CD4-positive, alpha-beta T cell treated with Interleukin-17A for 1 hour (primary cell): ENCODE data around the gene JAK2.
"Not testable (repeated sequence)": the region's sequence is repeated elsewhere in the genome, so short reads cannot be mapped to it uniquely, and the experiment has no call there.

Experiments
- DNase-seq: peaks from one replicate; pipeline ENCODE4 v3.0.0-alpha.2; 2020

JAK2 gene

DNA sequence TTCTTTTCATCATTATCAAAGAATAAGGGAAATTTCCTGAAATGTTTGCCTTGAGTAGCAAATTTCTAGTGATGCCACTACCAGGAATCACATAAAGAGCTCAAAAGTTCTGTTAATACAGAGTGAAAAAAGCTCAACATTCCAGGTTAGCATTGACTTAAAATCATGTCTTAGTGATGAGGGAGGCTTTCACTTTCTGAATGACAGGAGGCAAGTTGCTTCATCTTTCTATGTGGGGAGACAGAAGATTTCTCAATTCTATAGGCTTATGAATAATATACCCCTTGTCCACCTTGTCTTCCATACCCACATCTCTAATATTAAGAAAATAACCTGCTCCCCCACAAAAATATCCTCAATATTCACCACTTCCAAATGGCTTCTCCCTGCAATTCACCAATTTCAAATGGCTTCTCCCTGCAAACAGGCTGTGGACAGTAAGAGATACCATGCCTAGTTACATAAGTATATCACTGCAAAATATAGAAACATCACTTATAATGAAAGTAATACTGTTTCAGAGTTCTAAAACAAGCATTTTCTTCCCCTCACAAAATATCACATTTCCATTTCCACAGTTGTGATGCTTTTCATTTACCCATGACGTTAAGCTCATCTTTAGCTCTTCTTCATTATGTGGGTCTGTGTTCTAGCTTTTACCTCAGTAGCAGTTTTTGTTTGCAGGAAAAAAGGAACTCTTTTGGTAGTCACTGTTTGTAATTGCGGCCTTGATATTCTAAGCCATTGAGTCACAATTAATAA is 2.2 kb upstream of the JAK2 start:
- no peak for DNase-seq

DNA sequence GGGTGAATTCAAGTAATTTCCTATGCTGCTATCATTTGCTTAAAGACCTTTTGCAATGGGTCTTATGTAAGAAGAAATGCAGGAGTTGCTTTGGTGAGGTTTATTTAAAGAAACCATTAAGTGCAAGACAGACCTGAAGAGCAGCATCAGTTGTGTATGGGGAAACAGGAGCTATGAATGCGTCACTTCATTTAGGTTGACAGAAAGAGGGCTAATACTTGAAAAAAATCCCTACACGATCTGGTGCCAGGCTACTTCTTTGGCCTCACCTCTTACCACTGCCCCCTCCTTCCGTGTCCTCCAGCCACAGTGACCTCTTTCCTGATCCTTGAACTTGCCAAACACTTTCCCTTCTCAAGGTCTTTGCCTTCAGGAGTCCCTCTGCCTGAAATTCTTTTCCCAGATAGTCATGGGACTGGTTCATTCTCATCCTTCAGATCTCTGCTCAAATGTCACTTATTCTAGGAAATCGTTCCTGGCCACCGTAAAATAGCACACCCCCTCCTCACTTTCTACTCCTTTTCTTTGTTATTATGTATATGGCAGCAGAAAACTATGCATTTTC is 1.4 kb upstream of the JAK2 start:
- no peak for DNase-seq

DNA sequence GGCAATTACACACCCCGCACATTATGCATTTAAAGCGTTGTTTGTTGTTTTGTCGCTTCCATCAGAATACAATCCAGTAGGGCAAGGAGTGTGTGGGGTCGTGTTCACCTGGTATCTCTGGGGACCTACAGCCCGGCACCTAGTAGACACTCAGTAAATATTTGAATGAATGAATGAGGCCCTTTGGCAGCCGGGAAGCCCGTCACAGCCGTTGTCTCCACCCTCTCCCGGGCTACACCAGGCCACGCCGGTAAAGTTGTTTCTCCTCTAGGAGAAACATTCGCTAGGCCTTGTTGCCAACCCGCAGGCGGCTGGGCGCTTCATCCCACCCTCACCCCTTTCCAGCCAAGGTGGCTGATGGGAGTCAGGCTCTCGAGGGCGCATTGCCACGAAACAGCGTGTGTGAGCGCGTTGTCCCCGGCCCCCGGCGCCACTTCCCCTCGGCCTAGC is 876 bp upstream of the JAK2 start:
- DNase-seq = no peak

DNA sequence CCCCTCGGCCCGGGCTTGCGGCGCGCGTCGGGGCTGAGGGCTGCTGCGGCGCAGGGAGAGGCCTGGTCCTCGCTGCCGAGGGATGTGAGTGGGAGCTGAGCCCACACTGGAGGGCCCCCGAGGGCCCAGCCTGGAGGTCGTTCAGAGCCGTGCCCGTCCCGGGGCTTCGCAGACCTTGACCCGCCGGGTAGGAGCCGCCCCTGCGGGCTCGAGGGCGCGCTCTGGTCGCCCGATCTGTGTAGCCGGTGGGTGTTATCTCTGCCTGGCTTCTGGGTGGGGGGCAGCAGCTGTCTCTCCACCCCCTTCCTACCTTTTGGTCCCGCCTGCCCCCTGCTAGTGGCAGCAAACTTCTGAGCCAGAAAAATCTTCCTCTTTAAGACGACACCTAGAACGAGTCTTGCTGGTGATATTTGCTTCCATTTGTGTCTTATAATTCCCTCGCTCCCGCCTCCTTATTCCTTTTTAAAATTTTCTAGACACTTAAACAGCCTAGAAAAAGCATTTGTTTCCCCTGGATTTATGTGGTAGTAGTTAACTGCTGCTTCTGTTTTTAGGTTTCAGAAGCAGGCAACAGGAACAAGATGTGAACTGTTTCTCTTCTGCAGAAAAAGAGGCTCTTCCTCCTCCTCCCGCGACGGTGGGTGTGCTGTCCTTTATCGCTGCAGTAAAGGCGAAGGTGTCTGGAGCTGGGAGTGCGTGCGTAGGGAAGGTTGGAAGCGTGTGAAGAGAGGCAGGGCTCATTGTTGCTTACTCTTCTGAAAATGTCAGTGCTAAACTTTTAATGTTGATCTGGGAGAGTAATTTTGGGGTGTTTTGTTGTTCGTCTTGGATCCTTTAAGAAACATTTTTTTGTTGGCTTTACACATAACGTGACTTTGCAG is 554 bp downstream of the JAK2 start:
- peak; percentile 30 for DNase-seq

DNA sequence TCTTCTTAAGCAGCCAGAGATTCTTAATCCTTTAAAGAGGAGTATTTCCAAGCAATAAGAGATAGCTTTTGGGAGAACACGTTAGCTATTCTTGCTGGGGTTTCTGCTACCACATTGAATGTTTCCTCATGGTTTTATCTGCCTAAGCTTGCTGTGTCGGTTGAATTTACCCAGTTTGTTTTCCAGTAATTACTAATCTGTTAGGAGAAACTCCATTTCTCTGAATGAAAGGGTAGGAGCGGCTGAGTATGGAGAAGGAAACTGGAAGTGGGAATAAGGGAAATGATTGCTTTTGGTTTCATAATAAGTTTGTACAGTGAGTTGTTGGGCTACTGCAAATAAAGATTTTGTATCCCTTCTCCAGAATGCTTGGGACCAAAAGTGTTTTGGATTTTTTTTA is 1.2 kb downstream of the JAK2 start:
- no peak for DNase-seq

DNA sequence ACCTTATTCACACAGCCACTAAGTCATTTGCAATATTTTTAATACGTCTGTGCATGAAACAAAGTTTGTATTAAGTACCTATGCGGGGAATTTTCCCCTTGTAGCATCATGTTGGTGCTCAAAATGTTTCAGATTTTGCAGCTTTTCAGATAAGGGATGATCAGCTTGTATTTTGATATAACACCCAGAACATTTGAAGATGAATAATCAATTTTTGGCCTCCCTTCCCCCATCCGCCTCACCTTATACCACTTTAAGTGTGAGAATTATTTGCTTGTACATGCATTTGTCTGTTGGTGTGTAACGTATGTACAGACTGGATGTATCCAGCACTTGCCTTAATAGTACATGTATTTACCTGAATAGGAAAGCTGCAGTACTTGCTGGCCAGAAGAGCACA is 1.7 kb downstream of the JAK2 start:
- DNase-seq = no peak

DNA sequence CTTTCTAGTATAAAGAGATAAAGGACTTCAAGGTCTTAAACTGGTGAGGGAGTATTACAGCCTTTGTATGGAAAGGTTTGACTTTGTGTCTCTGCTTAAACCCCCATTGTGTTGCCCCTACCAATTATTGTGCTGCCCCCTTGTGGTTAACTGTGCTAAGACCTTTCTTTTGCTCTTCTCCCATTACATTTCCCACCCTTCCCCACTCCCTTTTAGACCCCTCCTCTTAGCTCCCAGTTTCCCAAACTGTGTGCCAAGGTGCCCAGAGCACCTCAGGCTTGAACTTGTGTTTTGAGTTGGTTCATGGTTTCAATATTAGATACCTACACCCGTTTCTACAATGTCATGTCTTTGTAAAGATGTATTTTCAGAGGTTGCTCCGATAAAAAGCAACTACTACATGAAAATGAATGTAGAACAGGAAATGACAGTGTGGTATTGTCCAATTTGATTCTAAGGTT is 2.9 kb downstream of the JAK2 start:
- DNase-seq = peak; percentile 78

DNA sequence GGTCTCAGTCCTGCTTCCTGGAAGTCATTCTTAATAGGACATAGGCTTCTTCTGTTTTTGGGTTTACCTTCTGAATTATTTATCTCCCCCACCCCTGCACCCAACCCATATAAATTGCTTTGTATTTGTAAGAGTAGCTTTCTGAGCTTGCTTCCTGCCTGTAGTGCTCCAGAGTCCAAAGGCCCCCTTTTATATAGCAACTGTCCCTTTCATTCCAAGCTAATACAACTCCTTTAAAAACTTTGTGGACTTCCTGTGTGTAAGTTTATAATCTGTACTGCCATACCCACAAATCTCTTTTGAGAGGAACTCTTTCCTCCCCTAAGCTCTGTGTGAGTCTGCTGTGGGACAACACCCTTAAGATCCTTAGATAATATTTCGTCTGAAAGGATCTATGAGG is 7.8 kb downstream of the JAK2 start:
- no peak for DNase-seq

DNA sequence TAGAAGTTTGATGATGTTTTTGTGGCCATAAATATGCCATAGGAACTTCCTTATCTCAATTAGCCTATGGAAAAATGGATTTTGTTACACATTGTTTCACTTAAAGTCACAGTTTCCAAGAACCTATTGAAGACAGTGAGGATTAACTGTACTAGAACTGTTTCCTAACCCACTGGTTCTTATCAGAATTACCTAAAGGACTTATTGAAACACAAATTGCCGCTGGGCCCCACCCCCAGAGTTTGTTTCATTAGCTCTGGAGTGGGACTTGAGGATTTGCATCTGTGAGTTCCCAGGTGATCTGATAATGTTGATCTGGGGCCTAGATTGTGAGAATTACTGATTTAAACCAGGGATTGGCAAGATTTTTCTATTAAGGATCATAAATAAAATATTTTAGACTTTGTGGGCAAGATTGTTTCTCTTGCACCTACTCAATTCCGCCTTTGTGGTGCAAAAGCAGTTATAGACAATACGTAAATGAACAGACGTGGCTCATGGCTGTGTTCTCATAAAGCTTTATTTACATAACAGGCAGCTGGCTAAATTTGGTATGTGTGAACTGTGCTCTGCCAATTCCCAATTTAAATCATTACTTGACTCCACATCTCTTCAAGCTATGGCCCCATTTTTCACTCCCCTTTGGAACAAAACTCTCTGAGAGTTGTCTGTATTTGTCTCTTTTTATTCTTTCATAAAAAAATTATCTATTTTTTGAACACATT is 9.3 kb downstream of the JAK2 start:
- no peak for DNase-seq

DNA sequence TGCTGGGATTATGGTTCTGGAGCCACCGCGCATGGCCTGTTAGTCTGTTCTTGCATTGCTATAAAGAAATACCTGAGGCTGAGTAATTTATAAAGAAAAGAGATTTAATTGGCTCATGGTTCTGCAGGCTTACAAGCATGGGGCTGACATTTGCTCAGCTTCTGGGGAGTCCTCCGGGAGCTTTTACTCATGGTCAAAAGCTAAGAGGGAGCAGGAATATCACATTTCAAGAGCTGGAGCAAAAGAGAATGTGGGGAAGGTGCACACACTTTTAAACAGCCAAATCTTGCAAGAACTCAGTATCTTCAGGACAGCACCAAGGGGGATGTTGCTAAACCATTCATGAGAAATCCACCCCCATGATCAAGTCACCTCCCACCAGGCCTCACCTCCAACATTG is 12.1 kb downstream of the JAK2 start:
- DNase-seq = no peak

DNA sequence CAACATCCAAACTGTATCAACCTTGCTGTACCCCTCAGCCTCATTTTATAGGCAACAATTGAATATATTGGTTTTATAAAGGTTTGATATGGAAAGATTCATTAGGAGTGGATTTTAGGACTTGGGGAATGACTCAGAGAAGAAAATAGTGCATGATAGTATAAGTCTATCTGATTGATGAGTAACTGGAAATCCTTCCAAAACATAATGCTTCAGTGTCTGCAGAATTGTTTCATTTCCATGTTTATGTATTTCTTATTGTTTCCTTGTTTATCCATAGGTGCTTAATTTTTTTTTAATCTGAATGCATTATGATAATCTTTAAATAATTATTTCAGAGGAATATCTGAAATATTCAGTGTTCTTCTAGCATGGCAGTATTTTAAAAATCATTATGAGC is 12.6 kb downstream of the JAK2 start:
- DNase-seq = no peak

DNA sequence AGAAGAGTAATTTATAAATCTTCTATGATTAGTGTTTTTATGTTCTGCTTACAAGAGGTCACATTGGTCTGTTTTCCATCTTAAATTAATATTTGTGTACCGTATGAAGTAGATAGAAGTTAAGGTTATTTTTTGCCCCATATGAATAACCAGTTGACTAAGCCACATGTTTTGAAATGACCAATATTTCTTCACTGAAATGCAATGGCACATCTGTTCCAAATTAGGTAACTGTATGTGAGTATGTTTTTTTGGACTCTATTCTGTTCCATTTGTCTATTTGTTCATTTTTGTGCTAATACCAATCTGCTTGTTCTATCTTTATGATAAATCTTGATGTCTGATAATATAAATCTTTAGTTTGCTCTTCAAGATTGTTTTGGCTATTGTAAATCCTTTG is 17.7 kb downstream of the JAK2 start:
- DNase-seq = no peak

DNA sequence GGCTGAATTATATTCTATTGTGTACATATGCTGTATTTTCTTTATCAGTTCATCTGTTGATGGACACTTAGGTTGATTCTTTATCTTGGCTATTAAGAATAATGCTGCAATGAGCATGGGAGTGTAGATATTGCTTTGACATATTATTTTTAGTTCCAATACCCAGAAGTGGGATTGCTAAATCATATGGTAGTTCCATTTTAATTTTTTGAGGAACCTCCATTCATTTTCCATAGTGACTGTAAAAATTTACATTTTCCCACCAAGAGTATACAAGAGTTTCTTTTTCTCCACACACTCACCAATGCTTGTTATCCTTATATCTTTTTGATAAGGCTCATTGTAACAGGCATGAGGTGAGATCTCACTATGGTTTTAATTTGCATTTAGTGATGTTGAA is 19.4 kb downstream of the JAK2 start:
- DNase-seq = no peak

DNA sequence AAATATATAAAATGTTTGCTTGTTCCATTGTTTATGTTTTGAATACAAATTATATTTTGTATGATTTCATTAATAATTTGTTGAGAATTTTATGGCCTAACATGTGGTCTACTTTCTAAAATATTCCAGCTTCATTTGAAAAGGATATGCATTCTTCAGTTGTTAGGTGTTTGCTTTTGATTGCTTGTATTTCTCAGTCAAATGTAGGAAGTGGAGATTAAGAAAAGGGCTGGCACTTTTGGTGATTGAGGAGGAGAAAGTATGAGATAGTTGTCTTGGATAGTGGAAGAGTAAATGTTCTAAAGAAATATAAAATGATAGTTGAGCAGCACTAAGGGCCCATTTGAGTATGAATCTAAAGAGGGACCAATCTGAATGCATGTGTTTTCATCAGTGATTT is 23.1 kb downstream of the JAK2 start:
- no peak for DNase-seq

DNA sequence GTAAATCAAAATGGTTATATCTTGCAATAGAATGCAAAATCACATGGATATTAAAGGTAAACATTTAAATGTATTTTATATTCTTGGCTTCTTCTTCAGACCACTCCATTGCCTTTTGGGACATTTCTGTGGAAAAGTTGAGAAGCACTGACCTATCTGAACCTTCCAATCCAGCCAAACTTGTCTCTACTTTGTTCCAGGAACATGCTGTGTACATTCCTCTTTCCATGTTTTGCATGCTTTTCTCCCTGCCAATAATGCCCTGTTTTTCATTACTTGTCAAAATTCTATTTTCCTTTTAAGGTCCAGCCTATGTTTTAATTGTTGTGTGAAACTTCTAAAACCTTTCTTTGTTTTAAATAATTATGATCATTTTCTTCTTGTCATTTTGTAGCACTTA is 28.3 kb downstream of the JAK2 start:
- DNase-seq = no peak

DNA sequence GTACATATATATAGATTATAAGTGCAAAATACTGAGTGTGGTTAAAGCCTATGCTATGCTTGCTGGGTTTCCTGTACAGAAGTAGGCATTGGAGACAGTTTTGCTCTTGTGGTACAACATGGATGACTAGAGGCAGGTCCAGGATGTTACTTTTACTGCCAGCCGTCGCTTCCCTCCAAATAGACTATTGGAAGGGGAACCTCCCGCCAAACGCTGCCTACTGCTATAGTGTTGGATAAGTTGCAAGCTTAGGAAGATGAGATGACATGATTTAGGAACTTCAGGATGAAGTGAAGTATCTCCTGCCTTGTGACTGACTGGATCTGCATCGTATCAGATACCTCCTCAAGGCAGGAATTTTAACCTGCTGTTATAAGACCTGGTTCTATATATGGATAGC is 30.9 kb downstream of the JAK2 start:
- DNase-seq = no peak

DNA sequence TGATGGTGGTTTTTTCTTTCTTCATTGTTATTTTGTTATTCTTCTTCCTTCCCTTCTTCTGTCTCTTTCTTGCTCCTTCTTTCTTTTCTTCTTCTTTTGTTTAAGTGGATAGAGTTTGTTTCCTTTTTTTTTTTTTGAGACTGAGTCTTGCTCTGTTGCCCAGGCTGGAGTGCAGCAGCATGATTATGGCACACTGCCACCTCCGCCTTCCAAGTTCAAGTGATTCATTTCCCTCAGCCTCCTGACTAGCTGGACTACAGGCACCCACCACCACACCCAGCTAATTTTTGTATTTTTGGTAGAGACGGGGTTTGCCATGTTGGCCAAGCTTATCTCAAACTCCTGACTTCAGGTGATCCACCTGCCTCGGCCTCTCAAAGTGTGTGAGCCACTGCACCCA is 40.3 kb downstream of the JAK2 start:
- no peak for DNase-seq

DNA sequence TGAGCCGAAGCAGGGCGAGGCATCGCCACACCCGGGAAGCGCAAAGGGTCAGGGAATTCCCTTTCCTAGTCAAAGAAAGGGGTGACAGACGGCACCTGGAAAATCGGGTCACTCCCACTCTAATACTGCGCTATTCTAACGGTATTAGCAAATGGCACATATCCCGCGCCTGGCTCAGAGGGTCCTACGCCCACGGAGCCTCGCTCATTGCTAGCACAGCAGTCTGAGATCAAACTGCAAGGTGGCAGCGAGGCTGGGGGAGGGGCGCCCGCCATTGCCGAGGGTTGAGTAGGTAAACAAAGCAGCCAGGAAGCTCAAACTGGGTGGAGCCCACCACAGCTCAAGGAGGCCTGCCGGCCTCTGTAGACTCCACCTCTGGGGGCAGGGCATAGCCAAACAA is 46.9 kb downstream of the JAK2 start:
- not testable (repeated sequence) for DNase-seq

DNA sequence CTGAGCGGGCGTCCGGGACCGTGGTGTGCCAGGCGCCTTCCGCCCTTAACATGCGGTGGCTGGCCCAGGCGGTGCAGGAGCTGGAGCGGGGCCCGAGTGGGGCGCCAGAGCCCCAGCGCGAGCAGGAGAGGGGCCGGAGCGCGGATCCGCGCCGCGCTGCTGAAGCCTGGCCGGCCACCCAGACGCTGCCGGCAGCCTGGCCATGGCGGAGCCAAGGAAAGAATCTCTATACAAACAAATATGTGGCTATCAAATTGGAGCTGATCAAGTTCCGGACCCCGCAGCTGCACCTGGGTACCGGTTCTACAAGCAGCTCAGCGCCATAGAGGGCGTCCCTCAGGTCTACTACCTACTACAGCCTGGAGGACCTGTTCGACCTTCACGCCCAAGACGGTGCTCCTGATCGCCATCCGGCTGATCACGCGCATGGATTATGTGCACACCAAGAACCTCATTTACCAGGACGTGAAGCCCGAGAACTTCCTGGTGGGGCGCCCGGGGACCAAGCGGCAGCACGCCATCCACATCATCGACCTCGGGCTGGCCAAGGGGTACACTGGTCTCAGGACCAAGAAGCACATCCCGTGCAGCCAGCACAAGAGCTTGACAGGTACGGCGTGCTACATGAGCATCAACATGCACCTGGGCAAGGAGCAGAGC is 55.8 kb downstream of the JAK2 start:
- no peak for DNase-seq

DNA sequence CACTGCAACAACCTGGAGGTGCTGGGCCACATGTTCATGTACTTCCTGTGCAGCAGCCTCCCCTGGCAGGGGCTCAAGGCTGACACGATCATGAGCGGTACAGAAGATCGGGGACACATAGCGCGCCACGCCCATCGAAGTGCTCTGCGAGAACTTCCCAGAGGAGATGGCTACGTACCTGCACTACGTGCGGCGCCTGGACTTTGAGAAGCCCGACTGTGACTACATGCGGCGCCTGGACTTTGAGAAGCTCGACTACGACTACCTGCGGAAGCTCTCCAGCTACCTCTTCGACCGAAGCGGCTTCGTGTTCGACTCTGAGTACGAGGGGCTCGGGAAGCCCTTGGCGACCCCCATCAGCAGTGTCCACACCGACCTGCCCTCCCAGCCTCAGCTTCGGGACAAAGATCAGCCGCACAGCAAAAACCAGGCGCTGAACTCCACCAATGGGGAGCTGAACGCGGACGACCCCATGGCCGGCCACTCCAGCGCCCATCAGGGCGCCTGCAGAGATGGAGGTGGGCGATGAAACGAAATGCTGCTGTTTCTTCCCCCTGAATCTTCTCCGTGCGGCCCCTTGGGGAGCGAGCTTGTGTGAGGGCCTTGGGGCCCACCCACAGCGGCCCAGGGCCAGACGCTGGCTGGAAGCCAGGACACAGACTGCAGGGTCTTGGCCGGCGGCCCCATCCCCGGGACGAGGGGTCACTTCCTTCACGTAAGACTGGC is 56.5 kb downstream of the JAK2 start:
- DNase-seq = no peak

DNA sequence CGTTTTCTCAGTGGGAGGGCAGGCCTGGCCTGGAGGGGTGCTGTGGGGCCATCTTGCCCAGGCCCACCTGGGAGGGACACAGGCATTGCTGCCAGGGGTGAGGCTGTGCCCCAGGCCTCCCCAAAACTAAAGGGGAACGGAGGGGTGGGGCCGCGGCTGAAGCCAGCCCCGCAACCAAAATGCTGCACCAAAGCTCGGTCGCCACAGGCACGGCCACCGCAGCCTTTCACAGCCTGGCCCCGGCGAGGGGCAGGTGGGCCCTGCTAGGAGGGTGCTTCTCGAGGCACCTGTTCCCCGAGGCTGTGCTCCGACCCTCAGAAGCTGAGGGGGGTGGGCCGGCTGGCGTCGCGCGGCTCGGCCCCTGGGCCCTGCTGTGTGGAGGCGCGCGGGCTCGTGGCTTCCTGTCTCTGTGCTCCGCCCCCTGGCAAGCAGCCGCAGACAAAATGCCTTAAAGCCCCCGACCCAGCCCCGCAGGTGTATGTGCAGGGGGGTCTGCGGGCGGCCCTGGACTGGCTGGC is 57.6 kb downstream of the JAK2 start:
- DNase-seq = no peak

DNA sequence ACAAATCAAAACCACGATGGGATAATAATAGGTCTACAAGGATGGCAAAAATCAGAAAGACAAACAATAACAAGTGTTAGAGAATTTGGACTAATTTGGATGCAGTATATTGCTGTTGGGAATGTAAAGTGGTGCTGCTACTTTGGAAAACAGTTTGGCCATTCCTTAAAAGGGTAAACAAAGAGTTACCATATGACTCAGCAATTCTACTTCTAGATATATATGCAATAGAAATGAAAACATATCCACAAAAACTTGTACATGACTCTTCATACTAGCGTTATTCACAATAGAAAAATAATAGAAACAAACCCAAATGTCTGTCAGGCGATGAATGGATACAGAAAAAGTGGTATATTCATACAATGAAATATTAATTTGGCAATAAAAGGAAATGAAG is 58.3 kb downstream of the JAK2 start:
- no peak for DNase-seq
